ENCODE results near the gene CLRN3. TPM values are rescaled to one million over a fixed set of nuclear protein-coding genes. Genes with fewer than 3 reads are reported as not detected.
A peak's percentile ranks its signal among the peaks of the same experiment; 100 is the strongest.

Gene CLRN3
- total RNA-seq, 1 experiment from 2014 or later: not detected

GRCh38 chr10:127854769-127855590, 37.8 kb downstream of the CLRN3 start:
- Histone ChIP-seq H3K27me3 (ENCODE audit: insufficient read depth, low read depth) (peaks cover 17% of the 10 kb centered on the region; the same call in 1 of the 2 replicates), H3K79me2 (ENCODE audit: low read depth) (no peaks in the 10 kb centered on the region), H2AFZ (no peak overlapping the region), H3K9me3 (ENCODE audit: insufficient read depth, low read depth) (no peaks in the 10 kb centered on the region), H3K4me2 (no peak overlapping the region), H3K9me2 (ENCODE audit: insufficient read depth) (no peaks in the 10 kb centered on the region), H3K4me1 (replicated peaks; ENCODE audit: insufficient read depth) (no peaks in the 10 kb centered on the region), H3K27ac (no peak overlapping the region), H4K20me1 (ENCODE audit: insufficient read depth) (no peaks in the 10 kb centered on the region), H3K36me3 (ENCODE audit: low read depth) (no peaks in the 10 kb centered on the region), H3K4me3 (no peak overlapping the region), H3F3A (ENCODE audit: insufficient read depth, low read depth) (no peaks in the 10 kb centered on the region)
- TF ChIP-seq EZH2 (IDR thresholded peaks at IDR 0.05; ENCODE audit: low read depth): no peak
- TF ChIP-seq CTCF (conservative IDR thresholded peaks at IDR 0.05): no peak
- intact Hi-C loops (cut with micrococcal nuclease; ENCODE audit: unreplicated experiment): loop anchor here (5.0 kb wide), 1 partner anchor 138 kb away; no protein-coding TSS in a partner anchor
- DNase-seq: no peak
- ChIA-PET POLR2A (ENCODE audit: unreplicated experiment) (no interaction called here), CTCF (interaction anchor here (0.6 kb wide), 1 partner anchor 161 kb away, joined by 5 read pairs; no protein-coding TSS in a partner anchor)
- BruUV-seq (replicated peaks): no TSS peak

GRCh38 chr10:127853868-127854768, 38.6 kb downstream of the CLRN3 start:
- H2AFZ ChIP-seq: no peak overlapping the region

More at GRCh38 chr10:127853868-127854768, 38.6 kb downstream of the CLRN3 start:
- H3K36me3 ChIP-seq (ENCODE audit: low read depth): no peaks in the 10 kb centered on the region
- no peaks in the 10 kb centered on the region for H3F3A ChIP-seq (ENCODE audit: insufficient read depth, low read depth)
- no peak overlapping the region for H3K27ac ChIP-seq
- H3K9me2 ChIP-seq (ENCODE audit: insufficient read depth): no peaks in the 10 kb centered on the region
- H3K79me2 ChIP-seq (ENCODE audit: low read depth): no peaks in the 10 kb centered on the region
- CTCF ChIA-PET: interaction anchor here (0.6 to 0.7 kb wide), 2 partner anchors 55 to 160 kb away, joined by 3 to 5 read pairs; no protein-coding TSS in a partner anchor
- no peak overlapping the region for H3K4me2 ChIP-seq
- H4K20me1 ChIP-seq (ENCODE audit: insufficient read depth): no peaks in the 10 kb centered on the region
- no peaks in the 10 kb centered on the region for H3K9me3 ChIP-seq (ENCODE audit: insufficient read depth, low read depth)
- TF ChIP-seq CTCF (conservative IDR thresholded peaks at IDR 0.05) (peak; percentile 71), EZH2 (IDR thresholded peaks at IDR 0.05; ENCODE audit: low read depth) (no peak)
- POLR2A ChIA-PET (ENCODE audit: unreplicated experiment): no interaction called here
- intact Hi-C loops (cut with micrococcal nuclease; ENCODE audit: unreplicated experiment): loop anchor here (5.0 kb wide), 1 partner anchor 137 kb away; no protein-coding TSS in a partner anchor
- H3K4me3 ChIP-seq: no peak overlapping the region
- H3K27me3 ChIP-seq (ENCODE audit: insufficient read depth, low read depth): peaks cover 16% of the 10 kb centered on the region; the same call in 1 of the 2 replicates
- peak in 1 of 2 experiments; percentile 26 for DNase-seq
- no TSS peak for BruUV-seq (replicated peaks)
- H3K4me1 ChIP-seq (replicated peaks; ENCODE audit: insufficient read depth): no peaks in the 10 kb centered on the region

Data from PC-9 (cell line).